Smooth muscle cell (in vitro differentiated cells): Measurements from ENCODE around the gene ARID4B. TPM values are rescaled to one million over a fixed set of nuclear protein-coding genes. Genes with fewer than 3 reads are reported as not detected.

ENCODE experiments used
- DNase-seq: peaks from one replicate; lab custom pipeline; 2025; ENCODE audit not compliant: unreplicated experiment; lab: John Stamatoyannopoulos, UW
- H2AFZ ChIP-seq: fragments of 200-600 bp; sonication (generic); 2 replicates; pipeline ENCODE4 v1.6.0; 2016; ENCODE audit warnings: antibody characterized with exemption, low read depth, mild to moderate bottlenecking
- H3F3A ChIP-seq: fragments of 200-600 bp; sonication (generic); 2 replicates; pipeline ENCODE4 v1.6.0; 2017; ENCODE audit warnings: antibody characterized with exemption, low read depth
- H3K27ac ChIP-seq: fragments of 200-600 bp; sonication (generic); 2 replicates; pipeline ENCODE4 v1.5.1; 2016; ENCODE audit warnings: low read depth, mild to moderate bottlenecking
- H3K27me3 ChIP-seq: fragments of 200-600 bp; sonication (generic); 2 replicates; pipeline ENCODE4 v1.6.1; 2016; ENCODE audit warnings: low read depth, mild to moderate bottlenecking
- H3K36me3 ChIP-seq: fragments of 200-600 bp; sonication (generic); 2 replicates; pipeline ENCODE4 v1.5.1; 2016; ENCODE audit warnings: low read depth
- H3K4me1 ChIP-seq: fragments of 200-600 bp; sonication (generic); 2 replicates; pipeline ENCODE4 v1.5.1; 2016; ENCODE audit warnings: low read depth
- H3K4me2 ChIP-seq: fragments of 200-600 bp; sonication (generic); 2 replicates; pipeline ENCODE4 v1.6.0; 2016; ENCODE audit warnings: mild to moderate bottlenecking
- H3K4me3 ChIP-seq: fragments of 200-600 bp; sonication (generic); 2 replicates; pipeline ENCODE4 v1.5.1; 2016; ENCODE audit warnings: mild to moderate bottlenecking
- H3K79me2 ChIP-seq: fragments of 200-600 bp; sonication (generic); 2 replicates; pipeline ENCODE4 v1.6.0; 2016; ENCODE audit warnings: low read depth, mild to moderate bottlenecking
- H3K9ac ChIP-seq: fragments of 200-600 bp; sonication (generic); 2 replicates; pipeline ENCODE4 v1.6.0; 2016; ENCODE audit warnings: low read depth
- H3K9me3 ChIP-seq: fragments of 200-600 bp; sonication (generic); replicated peaks from 2 replicates; pipeline ENCODE4 v1.5.1; 2016; ENCODE audit warnings: low read depth
- H4K20me1 ChIP-seq: fragments of 200-600 bp; sonication (generic); 2 replicates; pipeline ENCODE4 v1.6.0; 2016; ENCODE audit warnings: low read depth
- CTCF ChIP-seq: fragments of 200-600 bp; sonication (generic); IDR thresholded peaks from 2 replicates; pipeline ENCODE4 v1.5.1; 2017; ENCODE audit warnings: borderline replicate concordance, mild to moderate bottlenecking, antibody characterized with exemption; ENCODE audit not compliant: insufficient read depth, poor library complexity, severe bottlenecking
- WGBS: methylation state at CpG from one replicate; pipeline ENCODE4 v1.1.7; 2016; ENCODE audit warnings: low lambda C conversion rate; 5-methylcytosine and 5-hydroxymethylcytosine counted together
- polyA plus RNA-seq: library from polyadenylated mRNA; unstranded; fragments of >200 nt; fragmentation: Nextera tagmentation; extraction: Ambion mirVana; gene quantifications from 2 replicates; pipeline ENCODE4 v1.2.1, GENCODE V29; 2016
- total RNA-seq: library from RNA; depleted of rRNA; stranded (reverse); fragments of >200 nt; gene quantifications from 2 replicates; pipeline ENCODE4 v1.2.3, GENCODE V29; 2014

The ARID4B gene
- total and polyA plus RNA-seq, 2 experiments from 2014 or later: 29.0 to 33.2 TPM

- Histone ChIP-seq H4K20me1 (peaks cover 12% of the 10 kb centered on the region), H3K9ac (no peak overlapping the region), H3K36me3 (peaks cover 6% of the 10 kb centered on the region), H2AFZ (no peak overlapping the region), H3K4me3 (no peak overlapping the region), H3K4me1 (no peaks in the 10 kb centered on the region), H3K4me2 (no peak overlapping the region), H3K27ac (no peak overlapping the region), H3F3A (no peaks in the 10 kb centered on the region), H3K79me2 (peaks cover 19% of the 10 kb centered on the region), H3K9me3 (no peaks in the 10 kb centered on the region), H3K27me3 (no peaks in the 10 kb centered on the region)
- 80% methylated on average over 8 of the region's 8 CpGs for WGBS
- TF ChIP-seq CTCF: no peak
- no peak for DNase-seq
Measured at GRCh38 chr1:235339746-235340145, 11.8 kb upstream of the ARID4B start.

DNA sequence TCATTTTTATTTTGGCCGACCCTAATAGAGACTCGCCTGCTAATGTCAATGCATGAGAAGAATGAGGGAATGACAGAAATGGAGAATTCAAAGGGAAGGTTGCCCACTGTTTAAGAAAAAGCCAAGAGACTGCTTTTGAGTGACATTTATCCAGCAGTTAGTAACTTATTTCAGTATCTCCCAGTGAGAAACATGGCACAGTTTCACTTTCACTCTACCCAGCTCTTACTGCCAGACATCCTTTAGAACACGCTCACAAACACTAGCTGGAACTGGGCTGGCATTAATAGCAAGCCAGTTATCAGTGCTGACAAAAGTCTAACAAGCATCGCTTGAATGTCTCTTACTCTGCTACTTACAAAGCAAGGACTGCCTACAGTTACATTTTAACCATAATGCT, 8.9 kb upstream of the ARID4B start:
- no peak for TF ChIP-seq CTCF
- no peak overlapping the region for H3K4me3 ChIP-seq
- no peaks in the 10 kb centered on the region for H3K9me3 ChIP-seq
- H2AFZ ChIP-seq: no peak overlapping the region
- H3K9ac ChIP-seq: no peak overlapping the region
- 84% methylated on average over 4 of the region's 4 CpGs for WGBS
- no peak overlapping the region for H3K4me2 ChIP-seq
- H4K20me1 ChIP-seq: peaks cover 32% of the 10 kb centered on the region
- no peak for DNase-seq
- peaks cover 48% of the 10 kb centered on the region for H3K79me2 ChIP-seq
- H3K27ac ChIP-seq: no peak overlapping the region
- H3F3A ChIP-seq: no peaks in the 10 kb centered on the region
- peaks cover 2% of the 10 kb centered on the region for H3K4me1 ChIP-seq
- no peaks in the 10 kb centered on the region for H3K27me3 ChIP-seq
- no peaks in the 10 kb centered on the region for H3K36me3 ChIP-seq

GRCh38 chr1:235331401-235331800, 3.4 kb upstream of the ARID4B start:
- no peaks in the 10 kb centered on the region for H3K9me3 ChIP-seq
- peak overlapping the region; percentile 94 for H3K4me3 ChIP-seq
- TF ChIP-seq CTCF: no peak

GRCh38 chr1:235330918-235331285, 2.9 kb upstream of the ARID4B start:
- no peak overlapping the region for H2AFZ ChIP-seq
- peaks cover 23% of the 10 kb centered on the region for H3K4me1 ChIP-seq
- H3K9me3 ChIP-seq: no peaks in the 10 kb centered on the region
- no peaks in the 10 kb centered on the region for H3K27me3 ChIP-seq
- peak overlapping the region; percentile 84 for H3K27ac ChIP-seq
- TF ChIP-seq CTCF: no peak
- peak overlapping the region; percentile 94 for H3K4me3 ChIP-seq
- peaks cover 80% of the 10 kb centered on the region for H3K79me2 ChIP-seq
- WGBS: 93% methylated on average over 5 of the region's 5 CpGs
- DNase-seq: no peak
- H3K4me2 ChIP-seq: peak overlapping the region; percentile 85
- H4K20me1 ChIP-seq: peaks cover 61% of the 10 kb centered on the region
- H3K9ac ChIP-seq: no peak overlapping the region
- H3K36me3 ChIP-seq: no peaks in the 10 kb centered on the region
- H3F3A ChIP-seq: peaks cover 20% of the 10 kb centered on the region

More at GRCh38 chr1:235331401-235331800, 3.4 kb upstream of the ARID4B start:
- no peak for DNase-seq
- Histone ChIP-seq H3K79me2 (peaks cover 80% of the 10 kb centered on the region), H2AFZ (no peak overlapping the region), H3K36me3 (no peaks in the 10 kb centered on the region), H4K20me1 (peaks cover 58% of the 10 kb centered on the region), H3F3A (peaks cover 20% of the 10 kb centered on the region), H3K4me2 (peak overlapping the region; percentile 85), H3K4me1 (peaks cover 19% of the 10 kb centered on the region), H3K27ac (peak overlapping the region; percentile 84), H3K27me3 (no peaks in the 10 kb centered on the region), H3K9ac (no peak overlapping the region)
- WGBS: 61% methylated on average over 3 of the region's 3 CpGs
